Activated T-cell treated with anti-CD3 and anti-CD28 coated beads, Interleukin-2, amount 50 U/mL, for 72 hours (primary cell): ENCODE results near the gene ARHGAP27. TPM values are rescaled to one million over a fixed set of nuclear protein-coding genes. Genes with fewer than 3 reads are reported as not detected.
A peak's percentile ranks its signal among the peaks of the same experiment; 100 is the strongest.

Source experiments
- ATAC-seq, 2 donors: fragments of 150-1000 bp; cut with Tn5 transposase; replicated peaks in 1 of 2; 2 replicates each; pipeline ENCODE4 v1.10.0; 2021; ENCODE audit warnings: moderate library complexity in 2 of 2, mild to moderate bottlenecking in 1 of 2
- DNase-seq, 2 donors: peaks; one replicate each; pipeline ENCODE4 v3.0.0; 2021 to 2022; ENCODE audit warnings: mixed read lengths in 1 of 2
- H3K27ac Mint-ChIP-seq: one replicate; pipeline ENCODE4 v1.8.0; 2022; ENCODE audit warnings: mild to moderate bottlenecking, moderate library complexity, mixed read lengths
- H3K27me3 Mint-ChIP-seq: one replicate; pipeline ENCODE4 v1.8.0; 2022; ENCODE audit warnings: low read depth, mixed read lengths
- H3K36me3 Mint-ChIP-seq, 2 donors: one replicate each; pipeline ENCODE4 v1.8.0; 2022; ENCODE audit warnings: mixed read lengths in 2 of 2, mild to moderate bottlenecking in 1 of 2; ENCODE audit not compliant: insufficient read depth in 2 of 2
- H3K4me1 Mint-ChIP-seq: one replicate; pipeline ENCODE4 v1.8.0; 2022; ENCODE audit warnings: low read depth, mixed read lengths
- H3K4me3 Mint-ChIP-seq, 2 donors: one replicate each; pipeline ENCODE4 v1.8.0; 2022; ENCODE audit warnings: mild to moderate bottlenecking in 2 of 2, mixed read lengths in 2 of 2, moderate library complexity in 2 of 2
- H3K9me3 Mint-ChIP-seq, 2 donors: one replicate each; pipeline ENCODE4 v1.8.0; 2022; ENCODE audit warnings: mixed read lengths in 2 of 2
- total RNA-seq, 2 donors: library from RNA; stranded (reverse); gene quantifications; one replicate each; pipeline ENCODE4 v1.2.3, GENCODE V29; 2022

Gene ARHGAP27
- total RNA-seq, 2 donors from 2014 or later: 41.4 to 42.6 TPM

GRCh38 chr17:45403906-45404490 lies 28.7 kb downstream of the ARHGAP27 start:
- Mint-ChIP-seq H3K4me1 (peaks cover 23% of the 10 kb centered on the region), H3K27me3 (no peaks in the 10 kb centered on the region), H3K4me3 (no peak overlapping the region), H3K9me3 (no peaks in the 10 kb centered on the region), H3K27ac (peak overlapping the region; percentile 46), H3K36me3 (peaks cover 1 to 8% of the 10 kb centered on the region in 2 donors)
- DNase-seq (no peak), ATAC-seq (no peak)

DNA sequence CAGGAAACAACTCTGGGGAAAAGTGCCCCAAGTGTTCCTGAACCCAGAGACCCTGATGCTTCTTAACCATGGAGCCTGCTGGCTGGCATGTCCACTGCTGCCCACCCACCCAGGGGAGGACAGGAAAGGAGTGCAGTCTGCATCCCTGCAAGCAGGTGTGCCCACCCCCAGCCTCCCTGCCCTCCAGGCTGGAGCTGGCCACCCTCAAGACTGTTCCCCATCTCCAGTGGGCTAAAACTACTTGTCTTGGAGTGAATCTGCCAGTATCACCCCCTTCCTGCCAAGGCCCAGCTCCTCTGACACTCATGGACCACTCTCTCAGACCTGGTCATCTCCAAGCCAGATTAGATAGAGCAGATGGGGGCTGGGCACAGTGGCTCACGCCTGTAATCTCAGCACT lies 29.8 kb downstream of the ARHGAP27 start:
- H3K27me3 Mint-ChIP-seq: no peaks in the 10 kb centered on the region
- no peaks in the 10 kb centered on the region for H3K9me3 Mint-ChIP-seq
- no peak for DNase-seq
- peaks cover 12% of the 10 kb centered on the region for H3K4me1 Mint-ChIP-seq
- H3K27ac Mint-ChIP-seq: no peak overlapping the region
- H3K36me3 Mint-ChIP-seq: peaks cover 1 to 7% of the 10 kb centered on the region in 2 donors
- no peak overlapping the region for H3K4me3 Mint-ChIP-seq
- ATAC-seq: no peak

DNA sequence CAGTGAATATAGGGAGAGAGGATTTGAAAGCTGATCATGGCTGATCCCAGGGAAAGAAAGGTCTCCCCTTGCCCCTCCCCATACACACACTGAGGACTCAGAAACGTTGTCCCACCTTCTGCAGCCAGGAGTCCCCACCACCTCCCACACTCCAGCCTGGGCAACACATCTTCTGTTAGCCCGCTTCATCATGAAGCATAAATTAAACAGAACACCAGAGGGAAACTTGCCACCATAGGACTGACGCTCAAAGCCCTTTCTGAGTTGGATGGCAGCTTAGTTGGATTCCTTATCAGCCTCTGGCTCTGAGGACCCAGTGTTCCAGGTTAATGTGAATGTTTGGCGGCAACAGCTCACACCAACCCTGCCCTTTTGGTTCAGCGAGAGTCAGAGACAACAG lies 33.9 kb downstream of the ARHGAP27 start:
- Mint-ChIP-seq H3K9me3 (no peaks in the 10 kb centered on the region), H3K27ac (no peak overlapping the region), H3K4me1 (no peaks in the 10 kb centered on the region), H3K36me3 (peaks cover 1 to 10% of the 10 kb centered on the region in 2 donors), H3K4me3 (no peak overlapping the region), H3K27me3 (no peaks in the 10 kb centered on the region)
- ATAC-seq (no peak), DNase-seq (no peak)

GRCh38 chr17:45397796-45398195 lies 34.9 kb downstream of the ARHGAP27 start:
- ATAC-seq (no peak), DNase-seq (no peak)
- Mint-ChIP-seq H3K9me3 (no peaks in the 10 kb centered on the region), H3K4me3 (no peak overlapping the region), H3K36me3 (peaks cover 1 to 10% of the 10 kb centered on the region in 2 donors), H3K27ac (no peak overlapping the region), H3K27me3 (no peaks in the 10 kb centered on the region), H3K4me1 (no peaks in the 10 kb centered on the region)

DNA sequence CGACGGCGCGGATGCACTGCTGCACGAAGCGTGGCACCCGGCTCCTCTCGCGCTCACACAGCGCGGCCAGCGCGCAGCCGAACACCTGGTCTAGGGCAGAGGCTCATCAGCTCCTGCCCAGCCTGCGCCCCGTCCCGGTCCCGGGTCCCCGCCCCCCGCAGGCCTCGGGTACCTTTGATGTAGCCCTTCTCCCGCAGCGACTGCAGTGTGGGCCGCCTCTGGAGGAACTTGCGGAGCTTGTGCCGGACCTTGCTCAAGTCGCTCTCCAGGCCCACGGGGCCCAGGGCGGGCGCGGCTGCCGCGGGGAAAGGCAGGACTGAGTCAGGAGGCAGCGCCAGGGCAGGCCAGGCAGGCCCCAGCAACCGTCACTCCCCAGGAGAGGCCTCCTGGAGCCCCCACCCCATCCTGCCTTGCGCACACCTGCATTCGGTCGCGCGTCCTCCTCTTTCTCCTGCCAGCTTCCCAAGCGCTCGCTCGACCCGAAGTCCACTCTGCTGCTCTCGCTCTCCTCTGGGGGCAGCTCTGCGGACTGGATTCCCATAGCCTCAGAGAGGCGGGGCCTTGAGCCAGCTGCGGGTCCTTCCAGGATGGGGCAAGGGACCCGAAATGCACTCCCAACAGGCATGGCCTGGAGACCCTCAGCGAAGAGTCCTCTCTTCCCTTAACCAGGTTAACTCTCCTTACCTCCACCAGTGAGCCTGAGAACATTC lies 36.0 kb downstream of the ARHGAP27 start:
- no peaks in the 10 kb centered on the region for H3K9me3 Mint-ChIP-seq
- ATAC-seq: no peak
- no peak overlapping the region for H3K4me3 Mint-ChIP-seq
- peaks cover 2% of the 10 kb centered on the region for H3K27me3 Mint-ChIP-seq
- H3K36me3 Mint-ChIP-seq: peaks cover under 1 to 7% of the 10 kb centered on the region in 2 donors
- DNase-seq: no peak
- no peak overlapping the region for H3K27ac Mint-ChIP-seq
- peaks cover under 1% of the 10 kb centered on the region for H3K4me1 Mint-ChIP-seq

- ATAC-seq (no peak), DNase-seq (no peak)
- Mint-ChIP-seq H3K27ac (no peak overlapping the region), H3K4me1 (peaks cover 8% of the 10 kb centered on the region), H3K9me3 (no peaks in the 10 kb centered on the region), H3K4me3 (no peak overlapping the region), H3K27me3 (peaks cover 8% of the 10 kb centered on the region), H3K36me3 (peaks cover 0 to 5% of the 10 kb centered on the region in 2 donors)
Observed at GRCh38 chr17:45395569-45396415, 36.9 kb downstream of the ARHGAP27 start.

DNA sequence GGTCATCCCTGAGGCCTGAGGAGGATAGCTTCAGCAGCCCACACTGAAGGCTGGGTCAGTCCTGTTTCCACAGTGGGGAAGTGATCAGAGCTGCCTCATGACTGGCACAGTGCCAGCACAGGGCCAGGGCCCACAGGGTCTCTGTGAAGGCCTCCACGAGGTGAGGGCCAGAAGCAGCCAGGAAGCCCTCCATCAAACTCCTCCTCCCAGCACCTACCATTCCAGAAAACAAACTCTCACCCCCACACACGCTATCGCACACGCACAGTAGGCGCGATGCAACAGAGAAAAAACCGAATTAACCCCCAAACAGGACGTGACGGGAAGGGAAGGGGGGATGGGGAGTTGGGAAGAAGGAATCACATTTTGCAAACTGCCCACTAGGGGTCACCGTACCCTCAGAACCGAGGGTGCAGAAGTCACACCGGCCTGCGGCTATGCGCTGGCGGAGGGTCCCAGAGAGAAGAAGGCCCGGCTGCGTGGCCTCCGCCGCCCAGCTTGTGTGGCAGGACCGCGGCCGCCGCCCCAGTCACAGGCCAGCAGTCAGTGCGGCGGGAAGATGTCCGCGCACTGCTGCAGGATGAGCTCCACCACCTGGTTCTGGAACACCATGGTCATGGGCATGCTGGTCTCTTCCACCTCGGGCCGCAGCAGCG lies 37.6 kb downstream of the ARHGAP27 start:
- peaks cover 0 to 5% of the 10 kb centered on the region in 2 donors for H3K36me3 Mint-ChIP-seq

GRCh38 chr17:45394564-45394912 lies 38.1 kb downstream of the ARHGAP27 start:
- Mint-ChIP-seq H3K27ac (no peak overlapping the region), H3K36me3 (peaks cover 0 to 5% of the 10 kb centered on the region in 2 donors), H3K4me1 (peaks cover 10% of the 10 kb centered on the region), H3K9me3 (no peaks in the 10 kb centered on the region), H3K4me3 (no peak overlapping the region), H3K27me3 (peaks cover 8% of the 10 kb centered on the region)
- ATAC-seq: no peak
- no peak for DNase-seq

More for the DNA sequence above, 37.6 kb downstream of the ARHGAP27 start:
- no peaks in the 10 kb centered on the region for H3K9me3 Mint-ChIP-seq
- H3K27me3 Mint-ChIP-seq: peaks cover 8% of the 10 kb centered on the region
- ATAC-seq (peak in 1 of 2 donors; percentile 44), DNase-seq (peak; percentile 26 to 43)
- H3K4me1 Mint-ChIP-seq: peaks cover 8% of the 10 kb centered on the region
- H3K27ac Mint-ChIP-seq: no peak overlapping the region
- H3K4me3 Mint-ChIP-seq: no peak overlapping the region

GRCh38 chr17:45394091-45394490 lies 38.6 kb downstream of the ARHGAP27 start:
- Mint-ChIP-seq H3K36me3 (peaks cover 0 to 5% of the 10 kb centered on the region in 2 donors), H3K27me3 (peaks cover 8% of the 10 kb centered on the region), H3K4me1 (peaks cover 15% of the 10 kb centered on the region), H3K4me3 (no peak overlapping the region), H3K9me3 (no peaks in the 10 kb centered on the region), H3K27ac (no peak overlapping the region)
- DNase-seq (no peak), ATAC-seq (no peak)

- H3K27me3 Mint-ChIP-seq: peaks cover 12% of the 10 kb centered on the region
- ATAC-seq: no peak
- no peak overlapping the region for H3K27ac Mint-ChIP-seq
- no peak overlapping the region for H3K4me3 Mint-ChIP-seq
- DNase-seq: no peak
- no peaks in the 10 kb centered on the region for H3K9me3 Mint-ChIP-seq
- peaks cover 0 to 5% of the 10 kb centered on the region in 2 donors for H3K36me3 Mint-ChIP-seq
- H3K4me1 Mint-ChIP-seq: peaks cover 22% of the 10 kb centered on the region
Observed at GRCh38 chr17:45393411-45393810, 39.3 kb downstream of the ARHGAP27 start.

- Mint-ChIP-seq H3K36me3 (peaks cover 0 to 3% of the 10 kb centered on the region in 2 donors), H3K4me3 (no peak overlapping the region), H3K9me3 (no peaks in the 10 kb centered on the region), H3K4me1 (peaks cover 31% of the 10 kb centered on the region), H3K27ac (no peak overlapping the region), H3K27me3 (peaks cover 18% of the 10 kb centered on the region)
- ATAC-seq: no peak
- DNase-seq: no peak
Observed at GRCh38 chr17:45391918-45392317, 40.8 kb downstream of the ARHGAP27 start.

DNA sequence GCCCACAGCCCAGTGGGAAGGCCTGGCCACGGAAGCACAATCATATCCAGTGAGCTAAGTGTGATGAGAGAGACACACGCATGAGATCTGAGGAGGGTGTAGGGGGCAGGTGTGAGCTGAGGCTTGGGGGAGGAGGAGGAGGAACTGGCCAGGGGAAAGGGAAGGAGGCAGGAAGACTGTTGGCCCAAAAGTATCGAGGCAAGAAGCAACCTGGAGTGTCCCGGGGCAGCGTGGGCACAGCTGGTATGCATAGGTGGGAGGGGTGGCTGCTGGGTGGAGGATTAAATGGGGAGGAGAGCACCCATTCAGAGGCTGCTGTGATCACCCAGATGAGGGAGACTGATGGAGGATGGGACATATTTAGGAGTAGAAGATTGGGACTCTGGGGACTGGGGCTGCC lies 41.4 kb downstream of the ARHGAP27 start:
- ATAC-seq (no peak), DNase-seq (no peak)
- peaks cover 31% of the 10 kb centered on the region for H3K4me1 Mint-ChIP-seq
- no peak overlapping the region for H3K27ac Mint-ChIP-seq
- no peak overlapping the region for H3K4me3 Mint-ChIP-seq
- H3K27me3 Mint-ChIP-seq: peaks cover 18% of the 10 kb centered on the region
- H3K9me3 Mint-ChIP-seq: no peaks in the 10 kb centered on the region
- H3K36me3 Mint-ChIP-seq: peaks cover 0 to 1% of the 10 kb centered on the region in 2 donors

DNA sequence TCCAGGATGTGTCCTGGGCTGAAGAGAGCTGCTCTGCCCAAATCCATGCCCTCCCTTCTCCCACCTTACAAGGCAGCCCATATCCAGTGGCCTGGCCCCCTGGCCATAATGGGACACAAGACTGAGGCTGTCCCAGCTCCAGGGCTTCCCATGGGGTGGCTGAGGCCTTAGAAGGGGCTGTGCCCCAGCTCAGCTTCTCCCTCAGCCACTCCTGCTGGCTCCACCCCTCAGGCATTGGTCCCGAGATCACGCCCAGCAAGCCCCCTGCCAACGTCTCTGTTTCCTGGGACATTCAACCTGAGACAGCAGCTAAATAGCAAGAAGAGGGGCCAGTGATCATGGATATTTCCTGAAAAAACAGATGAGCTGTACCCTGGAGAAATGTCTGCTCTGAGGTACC lies 43.3 kb downstream of the ARHGAP27 start:
- H3K27ac Mint-ChIP-seq: no peak overlapping the region
- peaks cover 18% of the 10 kb centered on the region for H3K27me3 Mint-ChIP-seq
- H3K9me3 Mint-ChIP-seq: no peaks in the 10 kb centered on the region
- no peaks in the 10 kb centered on the region for H3K36me3 Mint-ChIP-seq
- H3K4me3 Mint-ChIP-seq: no peak overlapping the region
- ATAC-seq (no peak), DNase-seq (no peak)
- H3K4me1 Mint-ChIP-seq: peaks cover 43% of the 10 kb centered on the region
